GM23338 (cell line): ENCODE measurements around the gene ACBD3. TPM values are rescaled to one million over a fixed set of nuclear protein-coding genes. Genes with fewer than 3 reads are reported as not detected.

Experiments used
- ATAC-seq: fragments of 200-7000 bp; cut with Tn5 transposase; 3 replicates; pipeline ENCODE4 v1.9.1; 2020
- DNase-seq: peaks from one replicate; pipeline ENCODE4 v3.0.0-alpha.2; 2015; ENCODE audit warnings: low spot score
- H2AFZ ChIP-seq: fragments of 200-600 bp; sonication (generic); 2 replicates; pipeline ENCODE4 v1.8.0; 2016; ENCODE audit warnings: antibody characterized with exemption, mild to moderate bottlenecking, moderate library complexity
- H3F3A ChIP-seq: fragments of 200-600 bp; sonication (generic); replicated peaks from 2 replicates; pipeline ENCODE4 v1.8.0; 2017; ENCODE audit warnings: antibody characterized with exemption, mixed run types, low read depth
- H3K27ac ChIP-seq: fragments of 200-600 bp; sonication (generic); 2 replicates; pipeline ENCODE4 v1.6.1; 2016; ENCODE audit warnings: low read depth
- H3K27me3 ChIP-seq: fragments of 200-600 bp; sonication (generic); 2 replicates; pipeline ENCODE4 v1.8.0; 2016; ENCODE audit warnings: mild to moderate bottlenecking, mixed run types, moderate library complexity; ENCODE audit not compliant: insufficient read depth
- H3K36me3 ChIP-seq: fragments of 200-600 bp; sonication (generic); 2 replicates; pipeline ENCODE4 v1.8.0; 2016; ENCODE audit warnings: mild to moderate bottlenecking; ENCODE audit not compliant: insufficient read depth
- H3K4me1 ChIP-seq: fragments of 200-600 bp; sonication (generic); 2 replicates; pipeline ENCODE4 v1.8.0; 2016; ENCODE audit warnings: mild to moderate bottlenecking, moderate library complexity; ENCODE audit not compliant: insufficient read depth
- H3K4me2 ChIP-seq: fragments of 200-600 bp; sonication (generic); 2 replicates; pipeline ENCODE4 v1.7.1; 2017; ENCODE audit warnings: mixed run types
- H3K4me3 ChIP-seq: fragments of 200-600 bp; sonication (generic); 2 replicates; pipeline ENCODE4 v1.6.1; 2016; ENCODE audit warnings: mixed run types
- H3K79me2 ChIP-seq: fragments of 200-600 bp; sonication (generic); replicated peaks from 2 replicates; pipeline ENCODE4 v1.8.0; 2017; ENCODE audit warnings: mild to moderate bottlenecking; ENCODE audit not compliant: insufficient read depth
- H3K9me2 ChIP-seq: fragments of 200-600 bp; sonication (generic); 2 replicates; pipeline ENCODE4 v1.8.0; 2017; ENCODE audit not compliant: insufficient read depth
- H4K20me1 ChIP-seq: fragments of 200-600 bp; sonication (generic); replicated peaks from 2 replicates; pipeline ENCODE4 v1.8.0; 2017; ENCODE audit warnings: mild to moderate bottlenecking; ENCODE audit not compliant: insufficient read depth
- H3K27ac Mint-ChIP-seq: 2 replicates; pipeline ENCODE4 v1.8.0; 2020; ENCODE audit warnings: inconsistent platforms, mild to moderate bottlenecking, moderate library complexity, mixed read lengths
- H3K27me3 Mint-ChIP-seq: 3 replicates; pipeline ENCODE4 v1.8.0; 2022; ENCODE audit warnings: low read depth, mild to moderate bottlenecking, moderate library complexity, mixed read lengths, inconsistent platforms; ENCODE audit not compliant: insufficient read depth, poor library complexity
- H3K36me3 Mint-ChIP-seq: 3 replicates; pipeline ENCODE4 v1.8.0; 2021; ENCODE audit warnings: low read depth, mild to moderate bottlenecking, inconsistent platforms, moderate library complexity, mixed read lengths
- H3K4me1 Mint-ChIP-seq: 3 replicates; pipeline ENCODE4 v1.8.0; 2020; ENCODE audit warnings: mild to moderate bottlenecking, inconsistent platforms, mixed read lengths
- H3K4me3 Mint-ChIP-seq: 3 replicates; pipeline ENCODE4 v1.8.0; 2021; ENCODE audit warnings: moderate library complexity, mild to moderate bottlenecking, inconsistent platforms, mixed read lengths
- H3K9me3 Mint-ChIP-seq: 3 replicates; pipeline ENCODE4 v1.8.0; 2020; ENCODE audit warnings: moderate library complexity, mild to moderate bottlenecking, inconsistent platforms, mixed read lengths
- CREB1 ChIP-seq: fragments of 250-450 bp; sonication (Bioruptor Pico); IDR thresholded peaks from 2 replicates; pipeline ENCODE4 v1.5.0; 2020; ENCODE audit warnings: low read depth, mild to moderate bottlenecking, moderate library complexity
- EZH2 ChIP-seq: fragments of 200-600 bp; sonication (generic); IDR thresholded peaks from one replicate; pipeline ENCODE4 v1.8.0; 2017; ENCODE audit warnings: antibody characterized with exemption, mild to moderate bottlenecking, low read depth; ENCODE audit not compliant: unreplicated experiment
- EZH2phosphoT487 ChIP-seq: fragments of 200-600 bp; sonication (generic); IDR thresholded peaks from one replicate; pipeline ENCODE4 v1.8.1; 2018; ENCODE audit warnings: antibody characterized with exemption; ENCODE audit not compliant: unreplicated experiment
- NANOG ChIP-seq: IDR thresholded peaks from 2 replicates; pipeline ENCODE4 v1.6.1; 2016; ENCODE audit warnings: antibody characterized with exemption, borderline replicate concordance
- ZNF331 ChIP-seq: fragments of 250-450 bp; sonication (Bioruptor Pico); IDR thresholded peaks from 2 replicates; pipeline ENCODE4 v1.5.0; 2020; ENCODE audit warnings: low read depth, mild to moderate bottlenecking, moderate library complexity
- polyA plus RNA-seq: library from polyadenylated mRNA; unstranded; fragments of >200 nt; fragmentation: Nextera tagmentation; extraction: Ambion mirVana; gene quantifications from 2 replicates; pipeline ENCODE4 v1.2.1, GENCODE V29; 2016
- total RNA-seq: library from RNA; depleted of rRNA; stranded (reverse); fragments of >200 nt; shearing (Covaris generic); gene quantifications from 2 replicates; pipeline ENCODE4 v1.2.3, GENCODE V29; 2014
- TF ChIP-seq, protein P1 (sequence below): IDR thresholded peaks from one replicate; pipeline ENCODE4 v1.6.1; 2018; ENCODE audit warnings: antibody characterized with exemption; ENCODE audit not compliant: unreplicated experiment
- TF ChIP-seq, protein P2 (sequence below): IDR thresholded peaks from 2 replicates; pipeline ENCODE4 v1.6.1; 2016; ENCODE audit warnings: antibody characterized with exemption
- TF ChIP-seq, protein P3 (sequence below): fragments of 250-450 bp; sonication (Bioruptor Pico); IDR thresholded peaks from 2 replicates; pipeline ENCODE4 v1.5.0; 2020; ENCODE audit warnings: mild to moderate bottlenecking, moderate library complexity

Gene ACBD3
- total and polyA plus RNA-seq, 2 experiments from 2014 or later = 17.1 to 36.2 TPM

DNA sequence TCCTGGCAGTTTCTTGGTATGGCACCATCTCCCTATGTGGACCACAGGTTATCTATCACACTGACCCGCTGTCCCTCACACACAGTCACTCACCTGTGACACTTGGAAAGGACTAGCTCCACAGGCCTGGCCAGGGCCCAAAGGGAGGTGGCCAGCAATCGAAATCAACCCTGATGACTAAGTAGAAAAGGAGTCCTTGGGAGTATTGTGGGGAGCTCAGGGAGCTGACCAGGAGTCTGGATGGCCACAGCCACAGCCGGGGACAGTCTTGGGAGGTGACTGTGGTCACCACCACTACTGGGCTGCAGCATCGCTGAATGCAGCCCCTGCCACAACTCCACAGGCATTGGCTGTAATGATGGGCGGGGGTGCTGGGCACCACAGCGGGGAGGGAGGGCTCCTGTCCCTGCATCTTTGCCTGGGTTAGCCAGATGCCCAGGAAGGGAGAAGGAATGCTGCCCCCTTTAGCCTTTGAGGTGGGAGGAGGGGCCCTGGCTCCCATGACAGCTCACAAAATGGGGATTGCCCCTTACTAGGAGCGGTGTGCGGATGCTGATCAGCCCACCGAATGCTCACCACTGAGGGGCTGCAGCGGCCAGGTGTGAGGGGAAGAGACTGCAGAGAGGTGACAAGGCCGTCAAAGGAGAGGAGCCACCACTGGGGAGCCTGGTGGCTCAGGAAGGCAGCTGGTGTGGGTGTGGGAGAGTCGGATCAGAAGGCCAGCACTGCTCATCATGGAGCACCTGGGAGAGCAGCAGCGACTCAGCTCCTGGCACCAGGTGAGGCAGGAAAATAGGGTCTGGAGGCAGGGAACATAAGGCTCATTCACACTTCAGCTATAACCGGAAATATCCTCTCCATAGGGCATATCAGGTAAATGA is 62.7 kb downstream of the ACBD3 start:
- Histone ChIP-seq H3K27me3 (peaks cover 13% of the 10 kb centered on the region), H3K36me3 (no peaks in the 10 kb centered on the region), H2AFZ (no peak overlapping the region; the same call in 1 of the 2 replicates), H3K4me3 (no peak overlapping the region), H3K27ac (no peak overlapping the region), H3K79me2 (no peaks in the 10 kb centered on the region), H3K4me1 (peaks cover 41% of the 10 kb centered on the region), H3K4me2 (no peak overlapping the region; the same call in 1 of the 2 replicates), H4K20me1 (no peaks in the 10 kb centered on the region), H3F3A (peaks cover 14% of the 10 kb centered on the region; the same call in 1 of the 2 replicates), H3K9me2 (no peaks in the 10 kb centered on the region)
- peak overlapping the region; percentile 59; the same call in 2 of the 3 replicates for H3K4me3 Mint-ChIP-seq
- TF ChIP-seq, protein P1, sequence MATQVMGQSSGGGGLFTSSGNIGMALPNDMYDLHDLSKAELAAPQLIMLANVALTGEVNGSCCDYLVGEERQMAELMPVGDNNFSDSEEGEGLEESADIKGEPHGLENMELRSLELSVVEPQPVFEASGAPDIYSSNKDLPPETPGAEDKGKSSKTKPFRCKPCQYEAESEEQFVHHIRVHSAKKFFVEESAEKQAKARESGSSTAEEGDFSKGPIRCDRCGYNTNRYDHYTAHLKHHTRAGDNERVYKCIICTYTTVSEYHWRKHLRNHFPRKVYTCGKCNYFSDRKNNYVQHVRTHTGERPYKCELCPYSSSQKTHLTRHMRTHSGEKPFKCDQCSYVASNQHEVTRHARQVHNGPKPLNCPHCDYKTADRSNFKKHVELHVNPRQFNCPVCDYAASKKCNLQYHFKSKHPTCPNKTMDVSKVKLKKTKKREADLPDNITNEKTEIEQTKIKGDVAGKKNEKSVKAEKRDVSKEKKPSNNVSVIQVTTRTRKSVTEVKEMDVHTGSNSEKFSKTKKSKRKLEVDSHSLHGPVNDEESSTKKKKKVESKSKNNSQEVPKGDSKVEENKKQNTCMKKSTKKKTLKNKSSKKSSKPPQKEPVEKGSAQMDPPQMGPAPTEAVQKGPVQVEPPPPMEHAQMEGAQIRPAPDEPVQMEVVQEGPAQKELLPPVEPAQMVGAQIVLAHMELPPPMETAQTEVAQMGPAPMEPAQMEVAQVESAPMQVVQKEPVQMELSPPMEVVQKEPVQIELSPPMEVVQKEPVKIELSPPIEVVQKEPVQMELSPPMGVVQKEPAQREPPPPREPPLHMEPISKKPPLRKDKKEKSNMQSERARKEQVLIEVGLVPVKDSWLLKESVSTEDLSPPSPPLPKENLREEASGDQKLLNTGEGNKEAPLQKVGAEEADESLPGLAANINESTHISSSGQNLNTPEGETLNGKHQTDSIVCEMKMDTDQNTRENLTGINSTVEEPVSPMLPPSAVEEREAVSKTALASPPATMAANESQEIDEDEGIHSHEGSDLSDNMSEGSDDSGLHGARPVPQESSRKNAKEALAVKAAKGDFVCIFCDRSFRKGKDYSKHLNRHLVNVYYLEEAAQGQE = no peak
- TF ChIP-seq, protein P2, sequence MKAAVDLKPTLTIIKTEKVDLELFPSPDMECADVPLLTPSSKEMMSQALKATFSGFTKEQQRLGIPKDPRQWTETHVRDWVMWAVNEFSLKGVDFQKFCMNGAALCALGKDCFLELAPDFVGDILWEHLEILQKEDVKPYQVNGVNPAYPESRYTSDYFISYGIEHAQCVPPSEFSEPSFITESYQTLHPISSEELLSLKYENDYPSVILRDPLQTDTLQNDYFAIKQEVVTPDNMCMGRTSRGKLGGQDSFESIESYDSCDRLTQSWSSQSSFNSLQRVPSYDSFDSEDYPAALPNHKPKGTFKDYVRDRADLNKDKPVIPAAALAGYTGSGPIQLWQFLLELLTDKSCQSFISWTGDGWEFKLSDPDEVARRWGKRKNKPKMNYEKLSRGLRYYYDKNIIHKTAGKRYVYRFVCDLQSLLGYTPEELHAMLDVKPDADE = no peak
- TF ChIP-seq NANOG (no peak), ZNF331 (no peak)
- H3K36me3 Mint-ChIP-seq = no peaks in the 10 kb centered on the region
- ATAC-seq (no peak), DNase-seq (no peak)
- peaks cover 52% of the 10 kb centered on the region for H3K4me1 Mint-ChIP-seq
- H3K27ac Mint-ChIP-seq = peak overlapping the region; percentile 50; the same call in 1 of the 2 replicates
- peaks cover 34% of the 10 kb centered on the region for H3K27me3 Mint-ChIP-seq
- no peaks in the 10 kb centered on the region for H3K9me3 Mint-ChIP-seq

DNA sequence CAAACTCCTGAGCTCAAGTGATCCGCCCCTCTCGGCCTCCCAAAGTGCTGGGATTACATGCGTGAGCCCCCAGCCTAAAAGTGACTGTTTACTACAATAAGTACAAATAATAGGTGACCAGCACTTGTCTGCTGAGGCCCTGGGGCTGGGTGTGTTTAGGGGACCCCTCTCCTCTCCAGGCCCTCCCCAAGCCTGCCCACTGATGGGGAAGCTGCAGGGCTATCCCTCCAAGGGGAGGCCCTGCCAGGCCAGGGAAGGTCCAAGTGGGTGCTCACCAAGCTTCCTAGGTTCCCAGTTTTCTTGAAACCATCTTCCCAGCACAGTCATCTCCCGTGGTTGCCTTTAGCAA is 63.4 kb downstream of the ACBD3 start:
- Histone ChIP-seq H3K27ac (no peak overlapping the region), H3K4me3 (peak overlapping the region; percentile 86), H3K4me1 (peaks cover 47% of the 10 kb centered on the region), H3K4me2 (peak overlapping the region; percentile 94), H3K27me3 (peaks cover 13% of the 10 kb centered on the region), H3F3A (peaks cover 12% of the 10 kb centered on the region; the same call in 1 of the 2 replicates), H3K79me2 (no peaks in the 10 kb centered on the region), H3K36me3 (no peaks in the 10 kb centered on the region), H3K9me2 (no peaks in the 10 kb centered on the region), H4K20me1 (no peaks in the 10 kb centered on the region), H2AFZ (no peak overlapping the region)
- no peaks in the 10 kb centered on the region for H3K9me3 Mint-ChIP-seq
- no peak for ATAC-seq
- H3K36me3 Mint-ChIP-seq = no peaks in the 10 kb centered on the region
- no peak for DNase-seq
- peak overlapping the region; percentile 88; the same call in 2 of the 3 replicates for H3K4me3 Mint-ChIP-seq
- peaks cover 54% of the 10 kb centered on the region for H3K4me1 Mint-ChIP-seq
- peaks cover 35% of the 10 kb centered on the region for H3K27me3 Mint-ChIP-seq
- no peak overlapping the region for H3K27ac Mint-ChIP-seq
- TF ChIP-seq, protein P3, sequence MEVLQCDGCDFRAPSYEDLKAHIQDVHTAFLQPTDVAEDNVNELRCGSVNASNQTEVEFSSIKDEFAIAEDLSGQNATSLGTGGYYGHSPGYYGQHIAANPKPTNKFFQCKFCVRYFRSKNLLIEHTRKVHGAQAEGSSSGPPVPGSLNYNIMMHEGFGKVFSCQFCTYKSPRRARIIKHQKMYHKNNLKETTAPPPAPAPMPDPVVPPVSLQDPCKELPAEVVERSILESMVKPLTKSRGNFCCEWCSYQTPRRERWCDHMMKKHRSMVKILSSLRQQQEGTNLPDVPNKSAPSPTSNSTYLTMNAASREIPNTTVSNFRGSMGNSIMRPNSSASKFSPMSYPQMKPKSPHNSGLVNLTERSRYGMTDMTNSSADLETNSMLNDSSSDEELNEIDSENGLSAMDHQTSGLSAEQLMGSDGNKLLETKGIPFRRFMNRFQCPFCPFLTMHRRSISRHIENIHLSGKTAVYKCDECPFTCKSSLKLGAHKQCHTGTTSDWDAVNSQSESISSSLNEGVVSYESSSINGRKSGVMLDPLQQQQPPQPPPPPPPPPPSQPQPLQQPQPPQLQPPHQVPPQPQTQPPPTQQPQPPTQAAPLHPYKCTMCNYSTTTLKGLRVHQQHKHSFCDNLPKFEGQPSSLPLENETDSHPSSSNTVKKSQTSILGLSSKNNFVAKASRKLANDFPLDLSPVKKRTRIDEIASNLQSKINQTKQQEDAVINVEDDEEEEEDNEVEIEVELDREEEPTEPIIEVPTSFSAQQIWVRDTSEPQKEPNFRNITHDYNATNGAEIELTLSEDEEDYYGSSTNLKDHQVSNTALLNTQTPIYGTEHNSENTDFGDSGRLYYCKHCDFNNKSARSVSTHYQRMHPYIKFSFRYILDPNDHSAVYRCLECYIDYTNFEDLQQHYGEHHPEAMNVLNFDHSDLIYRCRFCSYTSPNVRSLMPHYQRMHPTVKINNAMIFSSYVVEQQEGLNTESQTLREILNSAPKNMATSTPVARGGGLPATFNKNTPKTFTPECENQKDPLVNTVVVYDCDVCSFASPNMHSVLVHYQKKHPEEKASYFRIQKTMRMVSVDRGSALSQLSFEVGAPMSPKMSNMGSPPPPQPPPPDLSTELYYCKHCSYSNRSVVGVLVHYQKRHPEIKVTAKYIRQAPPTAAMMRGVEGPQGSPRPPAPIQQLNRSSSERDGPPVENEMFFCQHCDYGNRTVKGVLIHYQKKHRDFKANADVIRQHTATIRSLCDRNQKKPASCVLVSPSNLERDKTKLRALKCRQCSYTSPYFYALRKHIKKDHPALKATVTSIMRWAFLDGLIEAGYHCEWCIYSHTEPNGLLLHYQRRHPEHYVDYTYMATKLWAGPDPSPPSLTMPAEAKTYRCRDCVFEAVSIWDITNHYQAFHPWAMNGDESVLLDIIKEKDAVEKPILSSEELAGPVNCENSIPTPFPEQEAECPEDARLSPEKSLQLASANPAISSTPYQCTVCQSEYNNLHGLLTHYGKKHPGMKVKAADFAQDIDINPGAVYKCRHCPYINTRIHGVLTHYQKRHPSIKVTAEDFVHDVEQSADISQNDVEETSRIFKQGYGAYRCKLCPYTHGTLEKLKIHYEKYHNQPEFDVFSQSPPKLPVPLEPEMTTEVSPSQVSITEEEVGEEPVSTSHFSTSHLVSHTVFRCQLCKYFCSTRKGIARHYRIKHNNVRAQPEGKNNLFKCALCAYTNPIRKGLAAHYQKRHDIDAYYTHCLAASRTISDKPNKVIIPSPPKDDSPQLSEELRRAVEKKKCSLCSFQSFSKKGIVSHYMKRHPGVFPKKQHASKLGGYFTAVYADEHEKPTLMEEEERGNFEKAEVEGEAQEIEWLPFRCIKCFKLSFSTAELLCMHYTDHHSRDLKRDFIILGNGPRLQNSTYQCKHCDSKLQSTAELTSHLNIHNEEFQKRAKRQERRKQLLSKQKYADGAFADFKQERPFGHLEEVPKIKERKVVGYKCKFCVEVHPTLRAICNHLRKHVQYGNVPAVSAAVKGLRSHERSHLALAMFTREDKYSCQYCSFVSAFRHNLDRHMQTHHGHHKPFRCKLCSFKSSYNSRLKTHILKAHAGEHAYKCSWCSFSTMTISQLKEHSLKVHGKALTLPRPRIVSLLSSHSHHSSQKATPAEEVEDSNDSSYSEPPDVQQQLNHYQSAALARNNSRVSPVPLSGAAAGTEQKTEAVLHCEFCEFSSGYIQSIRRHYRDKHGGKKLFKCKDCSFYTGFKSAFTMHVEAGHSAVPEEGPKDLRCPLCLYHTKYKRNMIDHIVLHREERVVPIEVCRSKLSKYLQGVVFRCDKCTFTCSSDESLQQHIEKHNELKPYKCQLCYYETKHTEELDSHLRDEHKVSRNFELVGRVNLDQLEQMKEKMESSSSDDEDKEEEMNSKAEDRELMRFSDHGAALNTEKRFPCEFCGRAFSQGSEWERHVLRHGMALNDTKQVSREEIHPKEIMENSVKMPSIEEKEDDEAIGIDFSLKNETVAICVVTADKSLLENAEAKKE (CRISPR knock-in tag) = no peak
- TF ChIP-seq CREB1 (CRISPR knock-in tag) (no peak), NANOG (no peak), EZH2 (no peak), EZH2phosphoT487 (no peak)
